ENCODE results near the gene DDX43. TPM values are rescaled to one million over a fixed set of nuclear protein-coding genes. Genes with fewer than 3 reads are reported as not detected.

The DDX43 gene
- total RNA-seq, 1 donor from 2014 or later: 1.6 TPM

DNA sequence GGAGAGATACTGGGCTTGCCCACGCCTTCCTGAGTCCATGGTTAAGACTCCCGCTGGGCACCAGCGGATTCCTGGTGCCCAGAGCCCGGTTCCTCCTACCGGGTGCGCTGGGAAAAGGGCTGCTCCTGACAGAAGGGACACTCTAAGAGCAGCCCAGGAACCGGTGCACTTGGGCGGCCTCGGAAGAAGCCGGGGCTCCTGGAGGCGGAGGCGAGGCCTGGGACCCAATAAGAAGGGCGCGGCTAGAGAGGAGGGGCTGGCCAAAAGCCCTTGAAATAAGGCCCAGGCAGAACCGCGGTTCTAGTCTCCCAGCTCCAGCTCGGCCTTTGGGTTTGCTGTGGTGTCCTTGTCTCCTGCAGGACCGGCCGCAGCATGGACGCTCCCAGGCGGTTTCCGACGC is 32.3 kb upstream of the DDX43 start, which contains the start of gene KHDC3L:
TSS of gene KHDC3L (plus strand) at position 301 of the 400 bp plus-strand sequence. CDS start at position 373, 72 bp downstream.
- no peaks in the 10 kb centered on the region for H3K4me1 Mint-ChIP-seq
- no peak for DNase-seq
- H3K4me3 Mint-ChIP-seq: no peak within 1 kb of the TSS
- intact Hi-C loops (cut with micrococcal nuclease): no loop called here
- POLR2A ChIA-PET: no interaction called here
- no peaks in the 10 kb centered on the region for H3K36me3 Mint-ChIP-seq (ENCODE audit: low read depth)
- CTCF ChIA-PET: no interaction called here
- no peak for ATAC-seq (ENCODE audit: low read depth)
- H3K9me3 Mint-ChIP-seq: no peaks in the 10 kb centered on the region
- H3K27me3 Mint-ChIP-seq: peaks cover 5% of the 10 kb centered on the region
- no peak within 1 kb of the TSS for H3K27ac Mint-ChIP-seq
- TF ChIP-seq CTCF (IDR thresholded peaks at IDR 0.05): no peak

GRCh38 chr6:73362869-73363536 is 31.6 kb upstream of the DDX43 start:
- intact Hi-C loops (cut with micrococcal nuclease): no loop called here
- CTCF ChIA-PET: no interaction called here
- no peaks in the 10 kb centered on the region for H3K4me1 Mint-ChIP-seq
- H3K27me3 Mint-ChIP-seq: peaks cover 5% of the 10 kb centered on the region
- no peak overlapping the region for H3K4me3 Mint-ChIP-seq
- DNase-seq (no peak), ATAC-seq (ENCODE audit: low read depth) (no peak)
- POLR2A ChIA-PET: no interaction called here
- H3K27ac Mint-ChIP-seq: no peak overlapping the region
- no peak for TF ChIP-seq CTCF (IDR thresholded peaks at IDR 0.05)
- H3K9me3 Mint-ChIP-seq: no peaks in the 10 kb centered on the region
- no peaks in the 10 kb centered on the region for H3K36me3 Mint-ChIP-seq (ENCODE audit: low read depth)

GRCh38 chr6:73363537-73363875 is 31.1 kb upstream of the DDX43 start:
- intact Hi-C loops (cut with micrococcal nuclease): no loop called here
- ChIA-PET CTCF (no interaction called here), POLR2A (no interaction called here)
- H3K27ac Mint-ChIP-seq: no peak overlapping the region
- DNase-seq (no peak), ATAC-seq (ENCODE audit: low read depth) (no peak)
- peaks cover 5% of the 10 kb centered on the region for H3K27me3 Mint-ChIP-seq
- H3K9me3 Mint-ChIP-seq: no peaks in the 10 kb centered on the region
- no peak overlapping the region for H3K4me3 Mint-ChIP-seq
- H3K36me3 Mint-ChIP-seq (ENCODE audit: low read depth): no peaks in the 10 kb centered on the region
- no peak for TF ChIP-seq CTCF (IDR thresholded peaks at IDR 0.05)
- no peaks in the 10 kb centered on the region for H3K4me1 Mint-ChIP-seq

DNA sequence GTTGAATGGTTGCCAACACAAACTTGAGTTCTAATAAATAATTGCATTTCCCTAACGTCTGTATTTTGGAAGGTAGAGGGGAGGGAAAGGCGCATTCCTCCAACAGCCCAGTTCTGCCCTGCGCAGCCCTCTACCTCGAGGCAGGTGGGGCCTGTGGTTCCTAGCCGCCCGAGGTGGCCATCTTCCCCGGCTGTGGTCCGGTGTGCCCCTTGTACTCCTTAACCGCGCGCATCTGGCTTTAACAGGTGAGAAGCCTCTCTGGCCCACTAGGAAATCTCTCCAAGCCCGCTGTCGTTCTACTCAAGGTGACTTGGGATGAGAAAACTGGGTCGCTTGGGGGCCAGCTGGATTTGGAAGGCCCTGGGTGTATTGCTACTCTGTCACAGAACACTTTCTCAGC is 30.5 kb upstream of the DDX43 start:
- no peak for ATAC-seq (ENCODE audit: low read depth)
- H3K27me3 Mint-ChIP-seq: peaks cover 5% of the 10 kb centered on the region
- no peak for TF ChIP-seq CTCF (IDR thresholded peaks at IDR 0.05)
- H3K36me3 Mint-ChIP-seq (ENCODE audit: low read depth): no peaks in the 10 kb centered on the region
- H3K4me3 Mint-ChIP-seq: no peak overlapping the region
- no peaks in the 10 kb centered on the region for H3K4me1 Mint-ChIP-seq
- ChIA-PET POLR2A (no interaction called here), CTCF (no interaction called here)
- no peaks in the 10 kb centered on the region for H3K9me3 Mint-ChIP-seq
- intact Hi-C loops (cut with micrococcal nuclease): no loop called here
- H3K27ac Mint-ChIP-seq: no peak overlapping the region
- no peak for DNase-seq

DNA sequence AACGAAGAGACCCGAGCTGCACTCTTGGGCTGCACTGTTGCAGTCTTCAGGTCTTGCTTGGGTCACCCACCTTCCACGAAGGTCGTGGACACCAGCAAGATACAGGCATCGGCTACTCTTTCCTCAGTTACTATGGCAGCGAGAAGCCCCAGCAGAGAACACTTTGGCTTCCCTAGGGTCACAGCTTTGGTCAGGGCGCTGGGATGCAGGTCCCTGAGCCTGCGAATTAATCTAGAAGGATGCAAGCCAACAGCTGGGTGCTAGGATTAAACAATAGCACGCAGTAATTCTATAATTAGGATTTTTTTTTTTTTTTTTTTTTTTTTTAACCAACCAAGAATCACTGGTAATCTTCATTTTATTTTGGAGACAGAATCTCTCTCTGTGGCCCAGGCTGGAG is 30.1 kb upstream of the DDX43 start:
- Mint-ChIP-seq H3K27ac (no peak overlapping the region), H3K4me3 (no peak overlapping the region), H3K9me3 (no peaks in the 10 kb centered on the region), H3K27me3 (peaks cover 5% of the 10 kb centered on the region), H3K36me3 (ENCODE audit: low read depth) (no peaks in the 10 kb centered on the region), H3K4me1 (no peaks in the 10 kb centered on the region)
- CTCF ChIA-PET: no interaction called here
- intact Hi-C loops (cut with micrococcal nuclease): no loop called here
- no peak for DNase-seq
- no peak for ATAC-seq (ENCODE audit: low read depth)
- POLR2A ChIA-PET: no interaction called here
- no peak for TF ChIP-seq CTCF (IDR thresholded peaks at IDR 0.05)
